WTC11 (cell line): ENCODE results near the gene SDK2. TPM values are rescaled to one million over a fixed set of nuclear protein-coding genes. Genes with fewer than 3 reads are reported as not detected.

Source experiments
- ATAC-seq: fragments of 200-7000 bp; cut with Tn5 transposase; 2 replicates; pipeline ENCODE4 v1.10.0; 2021; ENCODE audit warnings: mild to moderate bottlenecking, moderate library complexity
- CTCF ChIA-PET: fragments of 300-600 bp; sonication (Branson Sonifier 250); formaldehyde crosslinking; loops from one replicate; lab custom pipeline; 2021; ENCODE audit warnings: antibody characterized with exemption; lab: Charles Lee
- POLR2A ChIA-PET: fragments of 350-600 bp; sonication (Branson Sonifier 250); formaldehyde crosslinking; loops from one replicate; lab custom pipeline; 2021; ENCODE audit warnings: antibody characterized with exemption; lab: Charles Lee
- DNase-seq: peaks from one replicate; pipeline ENCODE4 v3.0.0; 2021; ENCODE audit warnings: low spot score
- H3K27ac Mint-ChIP-seq: 2 replicates; pipeline ENCODE4 v1.8.0; 2021; ENCODE audit warnings: mixed read lengths
- H3K27me3 Mint-ChIP-seq: 2 replicates; pipeline ENCODE4 v1.8.0; 2021; ENCODE audit warnings: low read depth, mild to moderate bottlenecking, moderate library complexity, mixed read lengths
- H3K36me3 Mint-ChIP-seq: 2 replicates; pipeline ENCODE4 v1.8.0; 2021; ENCODE audit warnings: mixed read lengths
- H3K4me1 Mint-ChIP-seq: 2 replicates; pipeline ENCODE4 v1.8.0; 2022; ENCODE audit warnings: mixed read lengths
- H3K4me3 Mint-ChIP-seq: 2 replicates; pipeline ENCODE4 v1.8.0; 2021; ENCODE audit warnings: mild to moderate bottlenecking, moderate library complexity, mixed read lengths
- H3K9me3 Mint-ChIP-seq: 2 replicates; pipeline ENCODE4 v1.8.0; 2021; ENCODE audit warnings: mixed read lengths
- ATF1 ChIP-seq: sonication (generic); formaldehyde crosslinking; IDR thresholded peaks from 2 replicates; pipeline ENCODE4 v1.8.1; 2023; ENCODE audit warnings: mild to moderate bottlenecking, moderate library complexity, missing genetic modification reagents
- ETV6 ChIP-seq: sonication (generic); formaldehyde crosslinking; IDR thresholded peaks from 2 replicates; pipeline ENCODE4 v1.8.1; 2022; ENCODE audit warnings: mild to moderate bottlenecking, missing genetic modification reagents
- HMGA2 ChIP-seq: fragments of 250-450 bp; sonication (Bioruptor Pico); IDR thresholded peaks from 2 replicates; pipeline ENCODE4 v1.4.0; 2021; ENCODE audit warnings: mild to moderate bottlenecking, moderate library complexity
- KAT7 ChIP-seq: sonication (generic); formaldehyde crosslinking; IDR thresholded peaks from 2 replicates; pipeline ENCODE4 v1.8.1; 2023; ENCODE audit warnings: missing genetic modification reagents, mild to moderate bottlenecking, borderline replicate concordance
- RELA ChIP-seq: sonication (generic); formaldehyde crosslinking; IDR thresholded peaks from 2 replicates; pipeline ENCODE4 v1.8.1; 2022; ENCODE audit warnings: missing genetic modification reagents, mild to moderate bottlenecking, borderline replicate concordance
- TCF7 ChIP-seq: sonication (generic); formaldehyde crosslinking; IDR thresholded peaks from 2 replicates; pipeline ENCODE4 v1.8.0; 2022; ENCODE audit warnings: mild to moderate bottlenecking, low read depth, missing genetic modification reagents, moderate library complexity
- ZNF219 ChIP-seq: sonication (generic); formaldehyde crosslinking; IDR thresholded peaks from 2 replicates; pipeline ENCODE4 v1.8.0; 2023; ENCODE audit warnings: missing genetic modification reagents, mild to moderate bottlenecking, borderline replicate concordance
- ZNF232 ChIP-seq: sonication (generic); formaldehyde crosslinking; IDR thresholded peaks from 2 replicates; pipeline ENCODE4 v1.8.0; 2022; ENCODE audit warnings: mild to moderate bottlenecking, missing genetic modification reagents
- ZNF671 ChIP-seq: fragments of 250-450 bp; sonication (Bioruptor Pico); IDR thresholded peaks from 2 replicates; pipeline ENCODE4 v1.8.0; 2021; ENCODE audit warnings: mild to moderate bottlenecking
- total RNA-seq: library from RNA; stranded (reverse); gene quantifications from 3 replicates; pipeline ENCODE4 v1.2.3, GENCODE V29; 2021
- TF ChIP-seq, protein P1 (sequence below): sonication (generic); formaldehyde crosslinking; IDR thresholded peaks from 2 replicates; pipeline ENCODE4 v1.8.0; 2023; ENCODE audit warnings: missing genetic modification reagents
- TF ChIP-seq, protein P2 (sequence below): fragments of 250-450 bp; sonication (Bioruptor Pico); conservative IDR thresholded peaks from 2 replicates; pipeline ENCODE4 v1.9.0; 2021; ENCODE audit warnings: mild to moderate bottlenecking
- TF ChIP-seq, protein P3 (sequence below): sonication (generic); formaldehyde crosslinking; IDR thresholded peaks from 2 replicates; pipeline ENCODE4 v1.8.0; 2023; ENCODE audit warnings: missing genetic modification reagents, mild to moderate bottlenecking, borderline replicate concordance
- TF ChIP-seq, protein P4 (sequence below): fragments of 200-600 bp; IDR thresholded peaks from 2 replicates; pipeline ENCODE4 v1.8.0; 2022; ENCODE audit warnings: antibody characterized with exemption
- TF ChIP-seq, protein P5 (sequence below): sonication (generic); formaldehyde crosslinking; IDR thresholded peaks from 2 replicates; pipeline ENCODE4 v1.8.1; 2023; ENCODE audit warnings: mild to moderate bottlenecking, missing genetic modification reagents, moderate library complexity

The SDK2 gene
- total RNA-seq, 1 experiment from 2014 or later: 14.8 TPM

DNA sequence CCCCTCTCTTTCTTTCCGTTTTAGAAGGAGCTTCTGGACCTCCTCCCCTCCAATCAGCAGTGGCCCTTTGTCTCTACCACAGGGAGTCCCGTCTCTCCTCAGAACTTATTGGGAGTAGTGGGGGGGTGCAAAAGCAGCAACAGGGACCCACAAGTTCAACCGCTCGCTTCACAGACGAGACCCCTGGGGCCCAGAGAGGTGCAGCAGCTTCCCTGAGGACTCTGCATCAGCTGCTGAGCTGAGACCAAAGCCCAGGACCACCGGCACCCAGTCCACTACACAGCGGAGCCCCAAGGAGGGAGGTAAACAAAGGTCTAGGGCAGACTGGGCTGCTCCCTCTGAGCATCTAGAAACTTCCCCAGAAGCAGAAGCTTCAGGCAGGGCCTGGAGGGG is 123.9 kb downstream of the SDK2 start (continued):
- TF ChIP-seq ATF1 (CRISPR knock-in tag) (no peak), ZNF232 (CRISPR knock-in tag) (no peak), ETV6 (no peak), TCF7 (no peak)
- TF ChIP-seq, protein P1, sequence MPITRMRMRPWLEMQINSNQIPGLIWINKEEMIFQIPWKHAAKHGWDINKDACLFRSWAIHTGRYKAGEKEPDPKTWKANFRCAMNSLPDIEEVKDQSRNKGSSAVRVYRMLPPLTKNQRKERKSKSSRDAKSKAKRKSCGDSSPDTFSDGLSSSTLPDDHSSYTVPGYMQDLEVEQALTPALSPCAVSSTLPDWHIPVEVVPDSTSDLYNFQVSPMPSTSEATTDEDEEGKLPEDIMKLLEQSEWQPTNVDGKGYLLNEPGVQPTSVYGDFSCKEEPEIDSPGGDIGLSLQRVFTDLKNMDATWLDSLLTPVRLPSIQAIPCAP (CRISPR knock-in tag): no peak
- TF ChIP-seq, protein P2, sequence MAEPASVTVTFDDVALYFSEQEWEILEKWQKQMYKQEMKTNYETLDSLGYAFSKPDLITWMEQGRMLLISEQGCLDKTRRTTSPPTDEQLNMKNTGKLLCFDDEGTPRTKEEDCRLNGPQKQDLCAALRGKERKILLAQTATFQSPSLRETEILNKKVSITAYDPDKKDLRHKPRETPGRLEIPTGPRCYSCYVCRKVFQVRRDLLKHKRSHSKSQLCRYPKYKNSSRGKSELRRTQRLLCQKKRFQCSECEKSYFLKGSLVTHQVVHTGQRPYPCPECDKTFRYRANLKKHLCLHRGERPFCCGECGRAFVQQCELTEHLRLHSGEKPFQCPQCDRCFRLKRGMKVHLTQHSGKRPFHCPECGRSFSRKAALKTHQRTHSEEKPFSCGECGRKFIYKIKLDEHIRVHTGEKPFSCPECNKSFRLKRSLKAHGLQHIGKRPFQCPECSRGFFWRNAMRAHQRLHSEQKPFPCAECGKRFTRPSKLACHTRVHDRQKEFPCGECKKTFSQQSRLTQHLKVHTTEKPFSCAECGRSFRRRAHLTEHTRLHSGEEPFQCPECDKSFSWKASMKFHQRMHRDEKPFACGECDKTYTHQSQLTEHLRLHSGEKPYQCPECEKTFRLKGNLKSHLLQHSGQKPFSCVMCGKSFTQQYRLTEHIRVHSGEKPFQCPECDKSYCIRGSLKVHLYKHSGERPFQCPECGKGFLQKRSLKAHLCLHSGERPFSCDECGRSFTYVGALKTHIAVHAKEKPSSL (CRISPR knock-in tag): no peak

DNA sequence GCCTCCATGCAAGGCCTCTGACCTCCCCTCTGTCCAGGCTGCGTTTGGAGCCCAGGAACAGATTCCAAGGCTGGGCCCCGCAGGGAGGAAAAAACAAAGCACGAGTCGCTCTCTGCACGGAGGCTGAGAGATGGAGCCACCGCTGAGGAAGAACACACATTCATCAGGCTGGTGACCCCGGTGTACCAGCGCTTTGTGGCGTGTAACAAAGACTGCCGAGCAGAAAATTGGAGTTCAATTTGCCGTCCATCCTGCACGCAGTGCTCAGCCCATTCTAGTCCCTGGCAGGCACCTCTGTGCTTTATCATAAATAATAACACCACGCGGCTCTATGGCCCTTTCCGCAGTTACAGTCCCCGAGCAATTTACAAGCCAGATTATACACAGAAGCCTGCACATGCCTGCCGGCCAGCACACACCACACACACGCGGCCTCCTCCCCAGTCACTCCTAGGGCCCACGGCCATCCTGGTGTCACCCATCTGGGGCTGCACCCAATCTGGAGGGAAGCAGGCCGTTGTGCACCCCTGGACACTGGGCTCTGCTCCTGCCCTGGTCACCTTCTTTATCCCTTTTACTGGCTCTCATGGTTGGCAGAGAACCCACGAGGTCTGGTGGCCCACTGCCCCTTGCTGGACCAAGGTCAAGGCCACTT is 124.4 kb downstream of the SDK2 start:
- Mint-ChIP-seq H3K36me3 (no peaks in the 10 kb centered on the region), H3K27ac (no peak overlapping the region), H3K9me3 (no peaks in the 10 kb centered on the region), H3K4me3 (no peak overlapping the region), H3K27me3 (no peaks in the 10 kb centered on the region; the same call in 1 of the 2 replicates), H3K4me1 (peaks cover 27% of the 10 kb centered on the region)
- ChIA-PET POLR2A (no interaction called here), CTCF (no interaction called here)
- TF ChIP-seq, protein P3, sequence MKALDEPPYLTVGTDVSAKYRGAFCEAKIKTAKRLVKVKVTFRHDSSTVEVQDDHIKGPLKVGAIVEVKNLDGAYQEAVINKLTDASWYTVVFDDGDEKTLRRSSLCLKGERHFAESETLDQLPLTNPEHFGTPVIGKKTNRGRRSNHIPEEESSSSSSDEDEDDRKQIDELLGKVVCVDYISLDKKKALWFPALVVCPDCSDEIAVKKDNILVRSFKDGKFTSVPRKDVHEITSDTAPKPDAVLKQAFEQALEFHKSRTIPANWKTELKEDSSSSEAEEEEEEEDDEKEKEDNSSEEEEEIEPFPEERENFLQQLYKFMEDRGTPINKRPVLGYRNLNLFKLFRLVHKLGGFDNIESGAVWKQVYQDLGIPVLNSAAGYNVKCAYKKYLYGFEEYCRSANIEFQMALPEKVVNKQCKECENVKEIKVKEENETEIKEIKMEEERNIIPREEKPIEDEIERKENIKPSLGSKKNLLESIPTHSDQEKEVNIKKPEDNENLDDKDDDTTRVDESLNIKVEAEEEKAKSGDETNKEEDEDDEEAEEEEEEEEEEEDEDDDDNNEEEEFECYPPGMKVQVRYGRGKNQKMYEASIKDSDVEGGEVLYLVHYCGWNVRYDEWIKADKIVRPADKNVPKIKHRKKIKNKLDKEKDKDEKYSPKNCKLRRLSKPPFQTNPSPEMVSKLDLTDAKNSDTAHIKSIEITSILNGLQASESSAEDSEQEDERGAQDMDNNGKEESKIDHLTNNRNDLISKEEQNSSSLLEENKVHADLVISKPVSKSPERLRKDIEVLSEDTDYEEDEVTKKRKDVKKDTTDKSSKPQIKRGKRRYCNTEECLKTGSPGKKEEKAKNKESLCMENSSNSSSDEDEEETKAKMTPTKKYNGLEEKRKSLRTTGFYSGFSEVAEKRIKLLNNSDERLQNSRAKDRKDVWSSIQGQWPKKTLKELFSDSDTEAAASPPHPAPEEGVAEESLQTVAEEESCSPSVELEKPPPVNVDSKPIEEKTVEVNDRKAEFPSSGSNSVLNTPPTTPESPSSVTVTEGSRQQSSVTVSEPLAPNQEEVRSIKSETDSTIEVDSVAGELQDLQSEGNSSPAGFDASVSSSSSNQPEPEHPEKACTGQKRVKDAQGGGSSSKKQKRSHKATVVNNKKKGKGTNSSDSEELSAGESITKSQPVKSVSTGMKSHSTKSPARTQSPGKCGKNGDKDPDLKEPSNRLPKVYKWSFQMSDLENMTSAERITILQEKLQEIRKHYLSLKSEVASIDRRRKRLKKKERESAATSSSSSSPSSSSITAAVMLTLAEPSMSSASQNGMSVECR (CRISPR knock-in tag): no peak
- no peak for TF ChIP-seq RELA (CRISPR knock-in tag)
- TF ChIP-seq ZNF219 (CRISPR knock-in tag): no peak
- TF ChIP-seq KAT7 (CRISPR knock-in tag): no peak
- TF ChIP-seq ZNF671: no peak
- TF ChIP-seq, protein P4, sequence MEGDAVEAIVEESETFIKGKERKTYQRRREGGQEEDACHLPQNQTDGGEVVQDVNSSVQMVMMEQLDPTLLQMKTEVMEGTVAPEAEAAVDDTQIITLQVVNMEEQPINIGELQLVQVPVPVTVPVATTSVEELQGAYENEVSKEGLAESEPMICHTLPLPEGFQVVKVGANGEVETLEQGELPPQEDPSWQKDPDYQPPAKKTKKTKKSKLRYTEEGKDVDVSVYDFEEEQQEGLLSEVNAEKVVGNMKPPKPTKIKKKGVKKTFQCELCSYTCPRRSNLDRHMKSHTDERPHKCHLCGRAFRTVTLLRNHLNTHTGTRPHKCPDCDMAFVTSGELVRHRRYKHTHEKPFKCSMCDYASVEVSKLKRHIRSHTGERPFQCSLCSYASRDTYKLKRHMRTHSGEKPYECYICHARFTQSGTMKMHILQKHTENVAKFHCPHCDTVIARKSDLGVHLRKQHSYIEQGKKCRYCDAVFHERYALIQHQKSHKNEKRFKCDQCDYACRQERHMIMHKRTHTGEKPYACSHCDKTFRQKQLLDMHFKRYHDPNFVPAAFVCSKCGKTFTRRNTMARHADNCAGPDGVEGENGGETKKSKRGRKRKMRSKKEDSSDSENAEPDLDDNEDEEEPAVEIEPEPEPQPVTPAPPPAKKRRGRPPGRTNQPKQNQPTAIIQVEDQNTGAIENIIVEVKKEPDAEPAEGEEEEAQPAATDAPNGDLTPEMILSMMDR: no peak
- no peak for TF ChIP-seq HMGA2
- TF ChIP-seq, protein P5, sequence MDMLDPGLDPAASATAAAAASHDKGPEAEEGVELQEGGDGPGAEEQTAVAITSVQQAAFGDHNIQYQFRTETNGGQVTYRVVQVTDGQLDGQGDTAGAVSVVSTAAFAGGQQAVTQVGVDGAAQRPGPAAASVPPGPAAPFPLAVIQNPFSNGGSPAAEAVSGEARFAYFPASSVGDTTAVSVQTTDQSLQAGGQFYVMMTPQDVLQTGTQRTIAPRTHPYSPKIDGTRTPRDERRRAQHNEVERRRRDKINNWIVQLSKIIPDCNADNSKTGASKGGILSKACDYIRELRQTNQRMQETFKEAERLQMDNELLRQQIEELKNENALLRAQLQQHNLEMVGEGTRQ: no peak
- ATAC-seq: no peak
- DNase-seq: no peak
